HG03097 (cell line): ENCODE data around the gene FLVCR2.
"Not testable (repeated sequence)": the region's sequence is repeated elsewhere in the genome, so short reads cannot be mapped to it uniquely, and the experiment has no call there.

ENCODE experiments used
- ATAC-seq: cut with Tn5 transposase; IDR thresholded peaks from one replicate; pipeline ENCODE4 v1.9.1; 2021; ENCODE audit not compliant: unreplicated experiment, low FRiP score

The FLVCR2 gene

DNA sequence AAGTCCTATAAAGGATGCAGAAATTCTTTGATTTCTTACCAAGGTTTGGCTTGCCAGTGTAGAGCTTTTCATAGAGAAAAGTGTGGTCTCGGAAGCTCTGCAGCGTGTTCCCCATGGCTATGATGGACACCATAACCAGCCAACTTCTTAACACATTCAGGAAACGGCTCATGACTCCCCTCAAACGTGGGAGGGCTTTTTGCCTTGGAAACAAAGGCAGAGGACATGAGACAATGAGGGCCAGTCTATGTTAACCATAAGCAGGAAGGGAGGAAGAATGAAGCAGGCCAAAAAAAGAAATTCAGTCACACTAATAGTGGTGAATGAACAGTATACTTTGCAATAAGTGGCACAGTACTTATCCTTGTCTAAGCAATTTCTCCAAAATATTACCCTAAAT, 78.9 kb downstream of the FLVCR2 start:
- no peak for ATAC-seq

DNA sequence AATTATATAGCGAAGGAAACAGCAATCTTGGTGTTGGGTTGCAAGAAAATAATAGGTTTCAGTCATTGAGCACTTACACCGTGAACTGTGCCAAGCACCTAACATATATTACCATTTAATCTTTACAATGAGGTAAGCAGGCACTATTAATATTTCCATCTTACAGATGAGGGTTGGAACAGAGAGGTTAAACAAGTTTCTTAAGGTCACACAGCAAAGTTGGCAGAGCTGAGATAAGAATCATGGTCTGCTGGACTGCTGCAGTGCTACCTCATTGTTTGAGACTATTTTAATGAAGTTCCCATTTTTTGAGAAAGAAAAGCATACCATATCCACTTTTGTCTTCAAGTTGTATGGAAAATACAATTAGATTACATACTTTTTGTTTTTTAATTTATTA, 80.5 kb downstream of the FLVCR2 start:
- no peak for ATAC-seq

DNA sequence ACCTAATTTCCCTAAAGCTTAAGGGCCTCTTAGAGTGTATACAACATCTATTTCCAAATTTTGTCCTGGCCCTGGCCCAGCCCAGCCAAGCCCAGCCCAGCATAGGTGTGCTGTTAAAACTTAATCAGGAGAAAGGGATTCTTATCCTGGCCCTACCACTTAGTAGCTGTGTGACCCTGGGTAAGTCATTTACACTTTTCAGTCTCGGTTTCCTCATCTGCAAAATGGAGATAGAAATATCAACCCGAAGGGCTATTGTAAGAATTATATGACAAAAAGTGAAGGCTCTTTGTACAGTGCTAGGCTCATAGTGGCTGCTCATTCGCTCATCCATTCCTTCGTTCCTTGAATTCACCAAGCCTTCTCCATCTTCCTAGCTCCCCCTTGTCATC, 81.8 kb downstream of the FLVCR2 start:
- no peak for ATAC-seq

DNA sequence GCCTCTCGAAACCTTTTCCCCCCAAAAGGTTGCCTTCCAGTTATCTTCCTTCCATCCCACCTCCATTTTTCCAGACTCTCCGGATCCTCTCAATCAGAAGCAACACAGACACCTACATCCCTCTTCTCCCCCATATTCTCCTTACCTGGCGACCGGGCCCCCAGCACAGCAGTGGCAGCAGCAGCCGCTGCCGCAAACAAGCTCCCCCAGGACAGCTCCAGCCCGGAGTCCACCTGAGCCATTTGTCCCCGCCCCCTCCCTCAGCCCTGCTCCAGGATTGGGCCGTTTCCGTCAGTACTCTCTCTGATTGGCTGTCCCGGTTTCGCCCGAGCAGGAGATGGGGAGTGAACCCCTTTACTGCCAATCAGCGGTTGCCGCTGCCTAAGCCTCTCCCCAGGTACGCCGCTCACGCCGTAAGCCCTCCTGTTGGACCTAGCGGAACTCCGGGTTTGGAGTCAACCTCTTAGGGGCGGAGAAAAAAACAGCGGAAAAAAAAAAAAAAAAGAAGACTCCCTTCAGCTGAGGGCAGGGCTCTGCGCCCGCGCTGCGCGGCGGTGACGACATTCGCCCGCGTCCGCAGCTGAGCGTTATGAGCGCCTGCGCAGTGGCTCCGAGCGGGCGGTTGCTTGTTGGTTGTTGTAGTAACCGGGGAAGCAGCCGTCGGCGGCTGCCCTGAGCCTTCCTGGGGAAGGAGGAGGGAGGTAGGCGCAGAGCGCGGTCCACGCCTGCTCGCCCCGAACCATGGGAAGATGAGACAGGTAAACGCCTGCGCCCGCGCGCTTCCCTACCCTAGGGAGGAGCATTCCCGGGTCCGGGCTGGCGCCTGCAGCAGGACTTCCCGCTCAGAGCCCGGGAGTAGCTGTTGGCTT, 82.4 kb downstream of the FLVCR2 start, which contains the start of the genes ERG28 and TTLL5:
Gene ERG28, minus strand, starts transcription at position 247 of the 869 bp plus-strand sequence. CDS start 3,374 bp downstream, outside the sequence.
Gene TTLL5, plus strand, starts transcription at position 617 of the 869 bp plus-strand sequence. CDS start 1,904 bp downstream, outside the sequence.
- ATAC-seq, result peak; percentile 94

DNA sequence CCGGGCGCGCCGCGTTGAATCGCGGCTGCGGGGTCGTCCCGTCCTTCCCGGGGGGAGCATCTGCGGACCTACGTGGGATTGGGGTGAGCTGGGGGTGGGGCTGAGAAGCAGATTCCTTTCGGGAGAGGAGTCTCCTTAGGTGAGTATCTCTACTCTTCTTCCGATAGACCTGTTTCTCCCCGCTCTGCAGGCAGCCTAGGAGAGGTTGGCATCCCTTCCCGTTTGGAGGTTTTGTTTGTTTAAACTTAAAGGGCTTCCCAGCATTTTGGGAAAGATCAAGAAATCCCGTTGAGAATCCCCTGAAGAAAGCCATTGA, 83.0 kb downstream of the FLVCR2 start:
- no peak for ATAC-seq

DNA sequence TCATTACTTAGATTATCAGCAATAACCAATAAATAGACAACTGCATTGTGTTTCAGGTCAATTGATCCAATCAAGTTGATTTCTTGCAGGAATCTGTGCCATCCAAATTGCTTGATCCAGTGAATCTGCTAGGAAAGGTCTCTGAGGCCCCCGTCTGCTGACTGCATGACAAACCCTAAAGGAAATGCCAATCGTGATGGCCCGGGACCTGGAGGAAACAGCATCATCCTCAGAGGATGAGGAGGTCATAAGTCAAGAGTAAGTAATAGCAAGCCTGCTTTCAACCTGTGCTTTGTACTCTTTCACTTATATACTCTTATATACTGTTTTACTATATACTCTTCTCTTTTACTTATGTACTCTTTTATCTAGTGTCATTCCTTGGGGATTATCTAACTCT, 84.5 kb downstream of the FLVCR2 start:
- ATAC-seq, result no peak

DNA sequence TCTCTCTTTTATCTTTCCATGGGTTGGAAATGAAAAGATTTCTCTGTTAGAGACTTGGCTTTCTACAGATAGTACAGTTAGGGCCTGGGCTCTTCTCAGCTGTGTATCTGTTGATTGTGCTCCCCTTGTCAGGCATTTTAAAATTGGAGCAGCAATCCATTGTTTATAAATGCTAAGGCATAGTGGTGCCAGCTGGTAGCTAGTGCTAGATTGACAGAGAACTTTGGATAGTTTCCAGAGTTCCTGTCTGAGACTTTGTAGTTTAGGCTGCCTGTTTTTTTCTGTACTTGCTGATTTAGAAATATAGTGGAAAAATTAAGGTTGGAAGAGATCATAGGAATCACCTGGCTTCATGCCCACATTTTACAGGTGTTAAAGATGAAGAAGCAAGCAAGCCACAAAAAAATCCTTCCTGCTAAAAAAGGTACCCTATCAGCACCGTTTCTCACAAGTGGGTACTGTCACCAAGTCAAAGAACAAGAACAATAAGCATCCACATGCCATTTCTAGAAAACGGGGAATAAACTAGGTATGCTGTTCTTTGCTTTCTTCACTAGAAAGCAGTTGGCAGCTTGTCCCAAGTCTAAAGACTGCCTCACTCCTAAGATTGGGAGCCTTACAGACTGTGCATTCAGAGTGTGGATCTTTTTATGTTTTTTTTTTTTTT, 88.8 kb downstream of the FLVCR2 start:
- ATAC-seq, result no peak

DNA sequence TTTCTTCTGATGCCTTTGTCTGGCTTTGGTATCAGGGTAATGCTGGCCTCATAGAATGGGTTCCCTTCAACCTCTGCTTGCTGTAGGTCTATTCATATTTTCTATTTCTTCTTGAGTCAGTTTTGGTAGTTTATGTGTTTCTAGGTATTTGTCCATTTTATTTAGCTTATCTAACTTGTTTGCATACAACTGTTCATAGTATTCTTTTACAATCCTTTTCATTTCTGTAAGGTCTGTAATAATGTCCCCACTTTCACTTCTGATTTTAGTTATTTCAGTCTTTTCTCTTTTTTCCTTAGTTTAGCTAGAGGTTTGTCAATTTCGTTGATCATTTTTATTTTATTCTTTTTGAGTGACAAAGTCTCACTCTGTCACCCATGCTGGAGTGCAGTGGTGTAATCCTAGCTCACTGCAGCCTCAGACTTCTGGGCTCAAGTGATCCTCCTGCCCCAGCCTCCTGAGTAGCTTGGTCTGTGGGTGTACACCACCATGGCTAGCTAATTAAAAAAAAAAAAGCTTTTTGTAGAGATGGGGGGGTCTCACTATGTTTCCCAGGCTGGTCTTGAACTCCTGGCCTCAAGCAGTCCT, 94.3 kb downstream of the FLVCR2 start:
- ATAC-seq, result no peak

DNA sequence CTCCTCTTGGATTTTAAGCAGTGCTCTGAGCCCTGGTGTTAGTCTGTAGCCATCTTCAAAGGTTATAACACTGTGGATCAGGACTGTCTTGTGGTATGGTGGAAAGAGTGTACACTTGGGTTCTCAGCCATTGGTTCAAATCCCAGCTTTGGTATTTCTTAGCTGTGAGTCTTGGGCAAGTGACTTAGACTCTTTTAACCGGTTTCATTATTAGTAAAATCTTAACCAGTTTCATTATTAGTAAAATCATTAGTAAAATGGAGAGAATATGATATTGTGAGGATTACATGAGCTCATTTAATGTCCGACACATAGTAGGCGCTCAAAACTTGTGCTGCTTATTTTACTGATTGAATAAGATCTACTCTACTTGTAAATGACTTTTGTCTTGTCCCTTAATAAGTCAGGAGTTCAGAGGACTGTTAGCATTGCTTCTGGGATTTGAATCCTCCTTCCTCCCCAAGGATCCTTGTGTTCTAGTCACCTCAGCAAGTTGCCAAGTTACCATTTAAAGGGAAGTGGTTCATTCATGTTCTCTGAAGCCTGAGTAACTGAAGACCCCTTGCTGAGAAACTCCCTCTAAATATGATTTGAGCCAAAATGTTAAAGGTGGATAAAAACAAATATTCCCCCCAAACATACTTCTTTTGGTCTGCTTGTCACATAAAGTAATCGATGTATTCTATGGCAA, 95.1 kb downstream of the FLVCR2 start:
- no peak for ATAC-seq

- ATAC-seq, result no peak
Measured at GRCh38 chr14:75675265-75675960, 97.0 kb downstream of the FLVCR2 start.

- no peak for ATAC-seq
Measured at GRCh38 chr14:75685910-75686309, 107.5 kb downstream of the FLVCR2 start.

DNA sequence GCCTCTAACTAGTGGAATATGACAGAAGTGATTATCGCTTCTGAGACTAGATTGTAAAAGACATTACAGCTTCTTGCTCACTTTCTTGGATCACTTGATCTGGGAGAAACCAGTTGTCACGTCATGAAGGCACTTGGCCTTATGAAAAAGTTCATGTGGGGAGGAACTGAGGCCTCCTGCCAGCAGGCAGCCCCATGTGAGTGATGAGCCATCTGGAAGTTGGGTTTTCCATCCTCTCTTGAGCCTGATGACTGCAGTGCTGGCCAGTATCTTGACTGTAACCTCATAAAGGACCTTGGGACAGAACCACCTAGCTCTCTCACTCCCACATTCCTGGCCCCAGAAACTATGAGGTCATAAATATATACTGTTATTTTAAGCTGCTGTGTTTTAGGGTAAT, 110.6 kb downstream of the FLVCR2 start:
- no peak for ATAC-seq

GRCh38 chr14:75690010-75690409, 111.6 kb downstream of the FLVCR2 start:
- no peak for ATAC-seq

DNA sequence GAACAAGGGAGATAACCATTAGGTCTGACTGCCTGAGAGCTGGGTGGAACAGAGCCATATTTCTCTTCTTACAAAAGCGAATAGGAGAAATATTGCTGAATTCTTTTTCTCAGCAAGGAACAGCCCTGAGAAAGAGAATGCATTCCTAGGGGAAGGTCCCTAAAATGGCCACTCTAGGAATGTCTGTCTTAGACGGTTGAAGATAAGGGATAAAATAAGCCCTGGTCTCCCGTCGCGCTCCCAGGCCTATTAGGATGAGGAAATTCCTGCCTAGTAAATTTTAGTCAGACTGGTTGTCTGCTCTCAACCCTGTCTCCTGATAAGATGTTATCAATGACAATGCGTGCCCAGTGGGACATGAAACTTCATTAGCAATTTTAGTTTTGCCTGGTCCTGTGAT, 116.6 kb downstream of the FLVCR2 start:
- ATAC-seq, result not testable (repeated sequence)

- ATAC-seq, result no peak
Measured at GRCh38 chr14:75697386-75697785, 119.0 kb downstream of the FLVCR2 start.
